K562 treated with DMSO at 1 percent for 48 hours (cell line): ENCODE results near the gene LCE7A. TPM values are rescaled to one million over a fixed set of nuclear protein-coding genes. Genes with fewer than 3 reads are reported as not detected.

Experiments used
- total RNA-seq: library from RNA; unstranded; fragments of 300-600 nt; gene quantifications from 2 replicates; pipeline ENCODE4 v1.2.3, GENCODE V29; 2022; ENCODE audit warnings: low replicate concordance; ENCODE audit errors: extremely low read depth

The LCE7A gene
- not detected in 2 replicates for total RNA-seq

GRCh38 chr1:152859696-152860095, at the start of gene LCE7A:
Gene LCE7A, plus strand, starts transcription at chr1:152859996. Its CDS starts 702 bp downstream, at chr1:152860698.

DNA sequence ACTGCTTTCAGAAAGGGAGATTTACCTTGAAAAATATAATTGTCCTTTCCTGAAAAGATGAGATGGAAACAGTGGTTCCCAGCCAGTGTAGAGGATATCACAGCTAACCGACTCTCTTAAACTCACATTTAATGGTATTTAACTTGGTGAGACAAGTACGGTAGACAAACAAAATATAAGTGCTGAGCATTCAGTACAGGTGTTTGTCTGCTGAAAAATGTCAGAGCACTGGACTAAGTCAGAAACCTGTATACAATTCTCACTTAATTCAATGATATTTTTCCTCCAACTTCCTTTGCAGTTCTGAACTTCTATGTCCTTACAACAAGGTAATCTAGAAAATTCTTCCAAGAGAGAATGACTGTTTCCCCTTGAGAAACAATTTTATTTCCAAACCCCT, 48.1 kb upstream of the LCE7A start, which contains the start of gene LCE1B:
Gene LCE1B, plus strand, starts transcription at position 301 of the 400 bp plus-strand sequence. CDS start 476 bp downstream, outside the sequence.

GRCh38 chr1:152827173-152827572, 32.6 kb upstream of the LCE7A start, which contains the start of gene LCE1A:
Gene LCE1A, plus strand, starts transcription at chr1:152827473. Its CDS starts 0 bp downstream, at chr1:152827473.

GRCh38 chr1:152842556-152842955, 17.2 kb upstream of the LCE7A start, which contains the start of gene LCE6A:
Gene LCE6A, plus strand, starts transcription at chr1:152842856. Its CDS starts 665 bp downstream, at chr1:152843521.

GRCh38 chr1:152878042-152878441, 18.2 kb downstream of the LCE7A start, which contains the start of gene SMCP:
Gene SMCP, plus strand, starts transcription at chr1:152878322. Its CDS starts 6,101 bp downstream, at chr1:152884423.

GRCh38 chr1:152907686-152908601, 48.1 kb downstream of the LCE7A start, which contains the start of gene IVL:
Gene IVL, plus strand, starts transcription at chr1:152908546. Its CDS starts 1,252 bp downstream, at chr1:152909798.

Other genes starting within 250 kb of the LCE7A start
- gene LCE3B, start 246.2 kb upstream of the LCE7A start, total RNA-seq: not detected in 2 replicates
- gene LCE3A, start 236.9 kb upstream of the LCE7A start, total RNA-seq: not detected in 2 replicates
- gene LCE2D, start 196.6 kb upstream of the LCE7A start, total RNA-seq: not detected in 2 replicates
- not detected in 2 replicates for gene LCE2C, start 184.7 kb upstream of the LCE7A start, total RNA-seq
- not detected in 2 replicates for gene LCE2B, start 173.9 kb upstream of the LCE7A start, total RNA-seq
- gene LCE2A, start 161.7 kb upstream of the LCE7A start, total RNA-seq: not detected in 2 replicates
- not detected in 2 replicates for gene LCE4A, start 151.8 kb upstream of the LCE7A start, total RNA-seq
- not detected in 2 replicates for gene KPRP, start 102.0 kb upstream of the LCE7A start, total RNA-seq
- not detected in 2 replicates for gene LCE1F, start 84.9 kb upstream of the LCE7A start, total RNA-seq
- gene LCE1E, start 73.7 kb upstream of the LCE7A start, total RNA-seq: not detected in 2 replicates
- not detected in 2 replicates for gene LCE1D, start 63.3 kb upstream of the LCE7A start, total RNA-seq
- not detected in 2 replicates for gene LCE1C, start 53.3 kb upstream of the LCE7A start, total RNA-seq
- gene LCE1B, start 48.0 kb upstream of the LCE7A start, total RNA-seq: not detected in 2 replicates
- not detected in 2 replicates for gene LCE1A, start 32.5 kb upstream of the LCE7A start, total RNA-seq
- not detected in 2 replicates for gene LCE6A, start 17.1 kb upstream of the LCE7A start, total RNA-seq
- gene SMCP, start 18.3 kb downstream of the LCE7A start, total RNA-seq: not detected in 2 replicates
- gene IVL, start 48.5 kb downstream of the LCE7A start, total RNA-seq: not detected in 2 replicates
- gene SPRR5, start 87.2 kb downstream of the LCE7A start, total RNA-seq: not detected in 2 replicates
- not detected in 2 replicates for gene SPRR4, start 110.7 kb downstream of the LCE7A start, total RNA-seq
- not detected in 2 replicates for gene SPRR1A, start 124.1 kb downstream of the LCE7A start, total RNA-seq
- gene SPRR3, start 141.8 kb downstream of the LCE7A start, total RNA-seq: not detected in 2 replicates
- gene SPRR1B, start 171.2 kb downstream of the LCE7A start, total RNA-seq: not detected in 2 replicates
- not detected in 2 replicates for gene SPRR2D, start 181.1 kb downstream of the LCE7A start, total RNA-seq
- not detected in 2 replicates for gene SPRR2A, start 197.5 kb downstream of the LCE7A start, total RNA-seq
- not detected in 2 replicates for gene SPRR2B, start 211.6 kb downstream of the LCE7A start, total RNA-seq
- not detected in 2 replicates for gene SPRR2E, start 234.5 kb downstream of the LCE7A start, total RNA-seq